GM12878 (cell line): ENCODE results near the gene TMEM132D. TPM values are rescaled to one million over a fixed set of nuclear protein-coding genes. Genes with fewer than 3 reads are reported as not detected.

Experiments
- ATAC-seq: fragments of 200-7000 bp; cut with Tn5 transposase; 3 replicates; pipeline ENCODE4 v1.9.1; 2020; ENCODE audit warnings: mild to moderate bottlenecking, moderate library complexity
- BruUV-seq: library from RNA; stranded (reverse); fragments of 400-500 nt; replicated peaks from 2 replicates; lab custom pipeline; 2021; lab: Mats Ljungman, UMichigan
- CTCF ChIA-PET: fragments of 300-600 bp; sonication (Branson Sonifier 250); formaldehyde crosslinking; extraction: SDS; loops from one replicate; lab custom pipeline; 2021; ENCODE audit warnings: inconsistent platforms; lab: Yijun Ruan, JAX
- POLR2A ChIA-PET: fragments of 350-600 bp; formaldehyde crosslinking; extraction: SDS; loops from one replicate; lab custom pipeline; 2021; ENCODE audit warnings: inconsistent platforms; lab: Charles Lee
- RAD21 ChIA-PET: fragments of 300-600 bp; sonication (Branson Sonifier 250); formaldehyde crosslinking; loops from one replicate; lab custom pipeline; 2023; ENCODE audit warnings: antibody characterized with exemption; ENCODE audit not compliant: unreplicated experiment; lab: Charles Lee
- SMC1A ChIA-PET: fragments of 300-600 bp; sonication (Branson Sonifier 250); formaldehyde crosslinking; loops from one replicate; lab custom pipeline; 2023; ENCODE audit not compliant: unreplicated experiment, uncharacterized antibody; lab: Charles Lee
- DNase-seq: peaks from one replicate; pipeline ENCODE4 v3.0.0-alpha.2; 2011; ENCODE audit warnings: low read depth, low spot score
- FAIRE-seq: peaks from 3 replicates; lab custom pipeline; 2011; peaks lifted over from hg19 to GRCh38; lab: Jason Lieb, UNC
- H2AFZ ChIP-seq: 2 replicates; pipeline ENCODE4 v1.6.0; 2011; ENCODE audit warnings: low read depth, low read length, control low read depth; ENCODE audit not compliant: control insufficient read depth
- H3K27ac ChIP-seq: 2 replicates; pipeline ENCODE4 v1.5.1; 2011; ENCODE audit warnings: control low read depth; ENCODE audit not compliant: control insufficient read depth, insufficient read depth
- H3K27me3 ChIP-seq, 2 experiments: replicated peaks in 1 of 2; 2 replicates each; pipeline versions ENCODE4 v1.6.0 to v1.6.1; 2011; ENCODE audit warnings: low read length in 1 of 2; ENCODE audit not compliant: control insufficient read depth in 2 of 2, insufficient read depth in 2 of 2
- H3K36me3 ChIP-seq, 2 experiments: 2 replicates each; pipeline ENCODE4 v1.5.1; 2011; ENCODE audit warnings: low read length in 1 of 2; ENCODE audit not compliant: control insufficient read depth in 2 of 2, insufficient read depth in 2 of 2
- H3K4me1 ChIP-seq: 2 replicates; pipeline ENCODE4 v1.6.1; 2011; ENCODE audit warnings: mild to moderate bottlenecking, low read length, moderate library complexity, mixed read lengths; ENCODE audit not compliant: control insufficient read depth, insufficient read depth
- H3K4me2 ChIP-seq: 2 replicates; pipeline ENCODE4 v1.6.0; 2011; ENCODE audit warnings: control low read depth; ENCODE audit not compliant: control insufficient read depth, insufficient read depth
- H3K4me3 ChIP-seq: fragments of 200-600 bp; sonication (generic); 2 replicates; pipeline ENCODE4 v1.5.1; 2016
- H3K79me2 ChIP-seq: 2 replicates; pipeline ENCODE4 v1.6.0; 2011; ENCODE audit warnings: low read length; ENCODE audit not compliant: control insufficient read depth, insufficient read depth
- H3K9ac ChIP-seq: 2 replicates; pipeline ENCODE4 v1.8.0; 2011; ENCODE audit warnings: low read length, control low read depth, mixed read lengths; ENCODE audit not compliant: control insufficient read depth, insufficient read depth
- H3K9me3 ChIP-seq: replicated peaks from 3 replicates; pipeline ENCODE4 v1.5.1; 2011; ENCODE audit warnings: mild to moderate bottlenecking, low read length; ENCODE audit not compliant: control insufficient read depth, insufficient read depth
- H4K20me1 ChIP-seq: 2 replicates; pipeline ENCODE4 v1.6.0; 2011; ENCODE audit not compliant: control insufficient read depth, insufficient read depth
- CEBPZ ChIP-seq: fragments of 150-350 bp; IDR thresholded peaks from 2 replicates; pipeline ENCODE4 v1.6.1; 2016; ENCODE audit warnings: low read depth, low read length
- CHD1 ChIP-seq: IDR thresholded peaks from 2 replicates; pipeline ENCODE4 v1.6.1; 2012; ENCODE audit warnings: low read depth, low read length, improper control_type of control experiment
- DPF2 ChIP-seq: fragments of 450-650 bp; IDR thresholded peaks from 2 replicates; pipeline ENCODE4 v1.6.1; 2017; ENCODE audit warnings: mild to moderate bottlenecking
- ESRRA ChIP-seq: IDR thresholded peaks from 2 replicates; pipeline ENCODE4 v1.6.1; 2012; ENCODE audit warnings: mild to moderate bottlenecking, low read length, improper control_type of control experiment
- NR2C2 ChIP-seq: IDR thresholded peaks from 2 replicates; pipeline ENCODE4 v1.6.1; 2011; ENCODE audit warnings: borderline replicate concordance, low read depth; ENCODE audit not compliant: control insufficient read depth, insufficient read length
- RAD21 ChIP-seq: IDR thresholded peaks from 2 replicates; pipeline ENCODE4 v1.6.1; 2011; ENCODE audit warnings: mild to moderate bottlenecking, low read depth, low read length, moderate library complexity; ENCODE audit not compliant: insufficient read depth
- TARDBP ChIP-seq: IDR thresholded peaks from 2 replicates; pipeline ENCODE4 v1.6.1; 2016; ENCODE audit warnings: borderline replicate concordance
- TCF7 ChIP-seq: IDR thresholded peaks from 2 replicates; pipeline ENCODE4 v1.6.1; 2014; ENCODE audit warnings: antibody characterized with exemption, borderline replicate concordance
- WRNIP1 ChIP-seq: IDR thresholded peaks from 2 replicates; pipeline ENCODE4 v1.6.1; 2011; ENCODE audit warnings: low read depth, low read length, improper control_type of control experiment, borderline replicate concordance
- ZNF207 ChIP-seq: fragments of 450-650 bp; IDR thresholded peaks from 2 replicates; pipeline ENCODE4 v1.6.1; 2014; ENCODE audit warnings: antibody characterized with exemption, mild to moderate bottlenecking, borderline replicate concordance
- WGBS: methylation state at CpG from one replicate; pipeline ENCODE4 v1.1.6; 2016; ENCODE audit warnings: low lambda C conversion rate; ENCODE audit not compliant: insufficient replicate concordance, insufficient coverage; ENCODE audit errors: missing lambda C conversion rate; 5-methylcytosine and 5-hydroxymethylcytosine counted together
- in situ Hi-C: fragments of 300-500 bp; cut with MboI; formaldehyde crosslinking; loops from 9 replicates; pipeline ENCODE4 v1.14.3; 2018; ENCODE audit warnings: mixed read lengths
- intact Hi-C: fragments of 100-400 bp; cut with micrococcal nuclease; formaldehyde crosslinking; loops from one replicate; pipeline ENCODE4 v1.14.2; 2022; ENCODE audit not compliant: unreplicated experiment
- polyA plus RNA-seq, 11 experiments: library from polyadenylated mRNA; depleted of rRNA in 4 of 11; unstranded in 6 of 11; stranded (reverse) in 5 of 11; fragments of >200 nt; fragmentation: Nextera tagmentation in 4 of 11; fragmentation: Illumina TruSeq in 1 of 11; extraction: Ambion mirVana in 4 of 11; extraction: Trizol in 1 of 11; gene quantifications; 1 replicate in 1 of 11; 2 replicates in 10 of 11; pipeline versions ENCODE4 v1.2.1 to v1.2.3, GENCODE V29; 2011 to 2016; ENCODE audit warnings: inconsistent platforms in 2 of 11, missing spikeins in 2 of 11, low read depth in 1 of 11
- total RNA-seq, 4 experiments: library from RNA; depleted of rRNA in 3 of 4; stranded (reverse); fragments of >200 nt in 3 of 4; fragmentation: Illumina TruSeq in 1 of 4; extraction: Trizol in 1 of 4; gene quantifications; 2 replicates each; pipeline versions ENCODE4 v1.2.1 to v1.2.3, GENCODE V29; 2013 to 2021

Gene TMEM132D
- total and polyA plus RNA-seq, 10 of the 15 experiments (the other 5 are each of a cell fraction or from before 2014, with no cell fraction given), result under 0.01 to 0.12 (median 0.02) TPM; not detected in 3

- TF ChIP-seq CEBPZ (no peak), RAD21 (no peak), ESRRA (no peak), ZNF207 (no peak), WRNIP1 (no peak), TARDBP (no peak), DPF2 (no peak)
Observed at GRCh38 chr12:129847063-129847462, 56.8 kb downstream of the TMEM132D start (continued).

GRCh38 chr12:129844662-129845220, 59.1 kb downstream of the TMEM132D start:
- intact Hi-C loops (no loop called here), in situ Hi-C loops (no loop called here)
- FAIRE-seq (no peak), DNase-seq (no peak), ATAC-seq (no peak)
- H3K36me3 ChIP-seq, result no peaks in the 10 kb centered on the region
- ChIA-PET RAD21 (no interaction called here), POLR2A (no interaction called here), SMC1A (no interaction called here), CTCF (no interaction called here)
- no peaks in the 10 kb centered on the region for H4K20me1 ChIP-seq
- no peak overlapping the region for H3K9ac ChIP-seq
- H3K27me3 ChIP-seq, result no peaks in the 10 kb centered on the region
- no peak overlapping the region for H3K27ac ChIP-seq
- no peaks in the 10 kb centered on the region for H3K79me2 ChIP-seq
- no peaks in the 10 kb centered on the region; the same call in 2 of the 3 replicates for H3K9me3 ChIP-seq
- TF ChIP-seq NR2C2 (no peak), TCF7 (no peak), CHD1 (no peak)
- no peak overlapping the region for H3K4me3 ChIP-seq
- no peaks in the 10 kb centered on the region for H3K4me1 ChIP-seq
- no TSS peak for BruUV-seq
- H3K4me2 ChIP-seq, result no peak overlapping the region
- 32% methylated on average over 5 of the region's 5 CpGs for WGBS
- H2AFZ ChIP-seq, result no peak overlapping the region
